Endothelial cell of umbilical vein (primary cell): ENCODE results near the gene HAX1. TPM values are rescaled to one million over a fixed set of nuclear protein-coding genes. Genes with fewer than 3 reads are reported as not detected.

Source experiments
- BruUV-seq: library from RNA; stranded (reverse); fragments of 400-500 nt; replicated peaks from 2 replicates; lab custom pipeline; 2021; lab: Mats Ljungman, UMichigan
- CTCF ChIA-PET: fragments of 300-600, 350-600 bp; sonication (Branson Sonifier 250); formaldehyde crosslinking; loops from one replicate; lab custom pipeline; 2021; ENCODE audit warnings: antibody characterized with exemption, inconsistent platforms; lab: Charles Lee
- POLR2A ChIA-PET: fragments of 300-600, 350-600 bp; sonication (Branson Sonifier 250); formaldehyde crosslinking; loops from one replicate; lab custom pipeline; 2021; ENCODE audit warnings: antibody characterized with exemption, inconsistent platforms; lab: Charles Lee
- DNase-seq: peaks from one replicate; pipeline ENCODE4 v3.0.0-alpha.2; 2011; ENCODE audit warnings: low read depth, low spot score
- FAIRE-seq: peaks from 2 replicates; lab custom pipeline; 2011; peaks lifted over from hg19 to GRCh38; lab: Jason Lieb, UNC
- H2AFZ ChIP-seq: 2 replicates; pipeline ENCODE4 v1.6.0; 2012; ENCODE audit warnings: low read depth, low read length, control low read depth, inconsistent platforms
- H3K27ac ChIP-seq: 2 replicates; pipeline ENCODE4 v1.5.1; 2011; ENCODE audit warnings: low read depth, mild to moderate bottlenecking, control low read depth, low read length, moderate library complexity; ENCODE audit not compliant: insufficient read depth
- H3K27me3 ChIP-seq, 2 experiments: 2 replicates each; pipeline versions ENCODE4 v1.6.0 to v1.6.1; 2011; ENCODE audit warnings: low read length in 2 of 2, mixed read lengths in 1 of 2; ENCODE audit not compliant: control insufficient read depth in 2 of 2, insufficient read depth in 2 of 2
- H3K36me3 ChIP-seq, 2 experiments: 2 replicates in 1 of 2; 3 replicates in 1 of 2; pipeline ENCODE4 v1.5.1; 2011; ENCODE audit warnings: low read length in 2 of 2, mild to moderate bottlenecking in 1 of 2, moderate library complexity in 1 of 2; ENCODE audit not compliant: control insufficient read depth in 2 of 2, insufficient read depth in 2 of 2; ENCODE audit errors: extremely low read depth in 1 of 2
- H3K4me1 ChIP-seq: 3 replicates; pipeline ENCODE4 v1.5.1; 2011; ENCODE audit warnings: mild to moderate bottlenecking, low read length; ENCODE audit not compliant: control insufficient read depth, insufficient read depth; ENCODE audit errors: extremely low read depth
- H3K4me2 ChIP-seq: 2 replicates; pipeline ENCODE4 v1.6.1; 2011; ENCODE audit warnings: low read length, control low read depth, mixed read lengths; ENCODE audit not compliant: insufficient read depth
- H3K4me3 ChIP-seq, 3 experiments: fragments of 200-600 bp in 1 of 3; sonication (generic), shearing (Covaris generic) in 1 of 3; replicated peaks in 1 of 3; 2 replicates each; pipeline ENCODE4 v1.5.1; 2011 to 2016; ENCODE audit warnings: control low read depth in 3 of 3, low read length in 3 of 3, mild to moderate bottlenecking in 2 of 3, inconsistent platforms in 1 of 3, low read depth in 1 of 3, moderate library complexity in 1 of 3; ENCODE audit not compliant: insufficient read depth in 1 of 3
- H3K79me2 ChIP-seq: 2 replicates; pipeline ENCODE4 v1.6.0; 2012; ENCODE audit warnings: low read length, inconsistent platforms; ENCODE audit not compliant: control insufficient read depth, insufficient read depth
- H3K9ac ChIP-seq: replicated peaks from 2 replicates; pipeline ENCODE3; 2011; ENCODE audit warnings: low read length, control low read depth; ENCODE audit not compliant: insufficient read depth; ENCODE audit errors: extremely low read depth
- H3K9me1 ChIP-seq: replicated peaks from 3 replicates; pipeline ENCODE4 v1.6.0; 2011; ENCODE audit warnings: mild to moderate bottlenecking, low read length; ENCODE audit not compliant: control insufficient read depth, insufficient read depth; ENCODE audit errors: extremely low read depth
- H3K9me3 ChIP-seq: replicated peaks from 2 replicates; pipeline ENCODE4 v1.5.1; 2012; ENCODE audit warnings: low read length, inconsistent platforms; ENCODE audit not compliant: control insufficient read depth, insufficient read depth
- H4K20me1 ChIP-seq: replicated peaks from 2 replicates; pipeline ENCODE3; 2011; ENCODE audit warnings: mild to moderate bottlenecking, low read length; ENCODE audit not compliant: control insufficient read depth, insufficient read depth; ENCODE audit errors: extremely low read depth
- EZH2 ChIP-seq: IDR thresholded peaks from 2 replicates; pipeline ENCODE4 v1.6.1; 2012; ENCODE audit warnings: borderline replicate concordance, low read depth, mild to moderate bottlenecking, moderate library complexity, low read length, inconsistent platforms; ENCODE audit not compliant: severe bottlenecking
- FOS ChIP-seq: IDR thresholded peaks from 2 replicates; pipeline ENCODE4 v1.6.1; 2011; ENCODE audit warnings: mild to moderate bottlenecking, low read length, moderate library complexity, borderline replicate concordance; ENCODE audit not compliant: insufficient read depth
- GATA2 ChIP-seq: IDR thresholded peaks from 2 replicates; pipeline ENCODE4 v1.7.0; 2011; ENCODE audit warnings: low read depth, mild to moderate bottlenecking, moderate library complexity, mixed read lengths, low read length; ENCODE audit not compliant: insufficient read length, insufficient read depth
- JUN ChIP-seq: IDR thresholded peaks from 2 replicates; pipeline ENCODE4 v1.6.1; 2011; ENCODE audit warnings: borderline replicate concordance, low read depth; ENCODE audit not compliant: insufficient read length, insufficient read depth
- POLR2A ChIP-seq: IDR thresholded peaks from 2 replicates; pipeline ENCODE4 v1.6.1; 2012; ENCODE audit warnings: low read depth, mild to moderate bottlenecking, control low read depth, low read length
- POLR2AphosphoS5 ChIP-seq: IDR thresholded peaks from 2 replicates; pipeline ENCODE4 v1.6.1; 2012; ENCODE audit warnings: low read depth, mild to moderate bottlenecking, control low read depth, low read length, moderate library complexity; ENCODE audit not compliant: insufficient read depth
- dilution Hi-C: fragments of 300-500 bp; cut with MboI; formaldehyde crosslinking; loops from one replicate; pipeline ENCODE4 v1.15.0; 2019; ENCODE audit warnings: low sequenced_read_pairs; ENCODE audit not compliant: extremely low pct_ligation_motif_present
- intact Hi-C: fragments of 100-400 bp; cut with micrococcal nuclease; formaldehyde crosslinking; loops from one replicate; pipeline ENCODE4 v1.10.0; 2022
- polyA plus RNA-seq, 4 experiments: library from polyadenylated mRNA; depleted of rRNA in 3 of 4; stranded (reverse) in 3 of 4; unstranded in 1 of 4; fragments of >200 nt; gene quantifications; 2 replicates each; pipeline versions ENCODE4 v1.2.1 to v1.2.3, GENCODE V29; 2011 to 2012; ENCODE audit warnings: missing spikeins in 1 of 4
- total RNA-seq: library from RNA; stranded (reverse); gene quantifications from 2 replicates; pipeline ENCODE4 v1.2.3, GENCODE V29; 2021
- TF ChIP-seq, protein P1 (sequence below): IDR thresholded peaks from 2 replicates; pipeline ENCODE4 v1.6.1; 2011; ENCODE audit not compliant: insufficient read depth, insufficient read length
- TF ChIP-seq, protein P2 (sequence below), 2 donors: IDR thresholded peaks; 1 replicate in 1 of 2; 2 replicates in 1 of 2; pipeline ENCODE4 v1.5.1; 2011; ENCODE audit warnings: low read length in 2 of 2, mild to moderate bottlenecking in 2 of 2, moderate library complexity in 2 of 2, control low read depth in 1 of 2, inconsistent platforms in 1 of 2, low read depth in 1 of 2; ENCODE audit not compliant: insufficient read depth in 1 of 2; ENCODE audit errors: extremely low read depth in 1 of 2

Gene HAX1
- total and polyA plus RNA-seq, 2 donors (not counting 3 experiments of a cell fraction or from before 2014, with no cell fraction given): 78.4 to 95.3 TPM

DNA sequence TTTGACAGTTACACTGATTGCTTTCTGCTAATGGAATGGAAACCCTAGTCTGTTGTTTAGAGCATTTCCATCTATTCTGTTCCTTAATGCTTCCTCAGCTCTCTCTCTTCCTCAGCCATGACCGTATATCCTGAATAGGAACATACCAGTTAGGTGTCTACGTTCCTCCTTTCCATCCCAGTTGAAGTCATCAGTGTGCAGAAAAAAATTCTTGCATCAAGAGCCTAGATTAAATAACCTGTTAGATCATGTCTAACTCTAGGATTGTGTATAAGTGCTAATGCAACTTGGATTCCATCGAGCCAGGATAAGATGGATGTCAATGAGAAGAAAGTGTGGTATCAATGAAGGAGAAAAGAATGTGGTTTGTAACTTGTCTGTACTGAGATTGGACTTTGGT, 32.9 kb upstream of the HAX1 start:
- Histone ChIP-seq H4K20me1 (no peaks in the 10 kb centered on the region), H3K4me2 (no peak overlapping the region), H3K27ac (no peak overlapping the region), H3K79me2 (peaks cover 41% of the 10 kb centered on the region), H3K4me3 (no peak overlapping the region), H3K36me3 (peaks cover 22 to 44% of the 10 kb centered on the region in 2 experiments), H3K9ac (no peak overlapping the region), H2AFZ (no peak overlapping the region), H3K4me1 (no peaks in the 10 kb centered on the region), H3K9me1 (no peaks in the 10 kb centered on the region), H3K9me3 (no peaks in the 10 kb centered on the region), H3K27me3 (no peaks in the 10 kb centered on the region)
- POLR2A ChIA-PET: no interaction called here
- CTCF ChIA-PET: no interaction called here
- TF ChIP-seq FOS: no peak
- no peak for TF ChIP-seq GATA2
- TF ChIP-seq, protein P1, sequence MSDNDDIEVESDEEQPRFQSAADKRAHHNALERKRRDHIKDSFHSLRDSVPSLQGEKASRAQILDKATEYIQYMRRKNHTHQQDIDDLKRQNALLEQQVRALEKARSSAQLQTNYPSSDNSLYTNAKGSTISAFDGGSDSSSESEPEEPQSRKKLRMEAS: no peak
- TF ChIP-seq POLR2AphosphoS5: no peak
- TF ChIP-seq JUN: no peak
- TF ChIP-seq EZH2: no peak
- no peak for TF ChIP-seq POLR2A
- TF ChIP-seq, protein P2, sequence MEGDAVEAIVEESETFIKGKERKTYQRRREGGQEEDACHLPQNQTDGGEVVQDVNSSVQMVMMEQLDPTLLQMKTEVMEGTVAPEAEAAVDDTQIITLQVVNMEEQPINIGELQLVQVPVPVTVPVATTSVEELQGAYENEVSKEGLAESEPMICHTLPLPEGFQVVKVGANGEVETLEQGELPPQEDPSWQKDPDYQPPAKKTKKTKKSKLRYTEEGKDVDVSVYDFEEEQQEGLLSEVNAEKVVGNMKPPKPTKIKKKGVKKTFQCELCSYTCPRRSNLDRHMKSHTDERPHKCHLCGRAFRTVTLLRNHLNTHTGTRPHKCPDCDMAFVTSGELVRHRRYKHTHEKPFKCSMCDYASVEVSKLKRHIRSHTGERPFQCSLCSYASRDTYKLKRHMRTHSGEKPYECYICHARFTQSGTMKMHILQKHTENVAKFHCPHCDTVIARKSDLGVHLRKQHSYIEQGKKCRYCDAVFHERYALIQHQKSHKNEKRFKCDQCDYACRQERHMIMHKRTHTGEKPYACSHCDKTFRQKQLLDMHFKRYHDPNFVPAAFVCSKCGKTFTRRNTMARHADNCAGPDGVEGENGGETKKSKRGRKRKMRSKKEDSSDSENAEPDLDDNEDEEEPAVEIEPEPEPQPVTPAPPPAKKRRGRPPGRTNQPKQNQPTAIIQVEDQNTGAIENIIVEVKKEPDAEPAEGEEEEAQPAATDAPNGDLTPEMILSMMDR (IDR thresholded peaks at IDR 0.05; ENCODE audit: extremely low read depth in 1 of 2, insufficient read depth in 1 of 2, low read depth in 1 of 2, low read length in 2 of 2): no peak
- DNase-seq: no peak
- intact Hi-C loops (no loop called here), dilution Hi-C loops (no loop called here)
- no TSS peak for BruUV-seq
- FAIRE-seq: no peak
